Activated CD4-positive, CD25-positive, alpha-beta regulatory T cell (primary cell): ENCODE data around the gene ELOVL3.

ENCODE experiments used
- DNase-seq, 4 experiments: peaks; one replicate each; lab custom pipeline; 2025; lab: John Stamatoyannopoulos, UW

Gene ELOVL3

GRCh38 chr10:102254426-102254825, 28.3 kb downstream of the ELOVL3 start:
- no peak for DNase-seq

GRCh38 chr10:102255404-102255803, 29.3 kb downstream of the ELOVL3 start:
- DNase-seq = no peak

GRCh38 chr10:102261196-102261595, 35.1 kb downstream of the ELOVL3 start:
- DNase-seq = no peak

GRCh38 chr10:102261842-102262241, 35.7 kb downstream of the ELOVL3 start:
- DNase-seq = no peak

- no peak for DNase-seq
Observed at GRCh38 chr10:102262744-102263370, 36.8 kb downstream of the ELOVL3 start.

- no peak for DNase-seq
Observed at GRCh38 chr10:102264371-102264770, 38.3 kb downstream of the ELOVL3 start.

- DNase-seq = no peak
Observed at GRCh38 chr10:102266670-102267069, 40.6 kb downstream of the ELOVL3 start.

- DNase-seq = no peak
Observed at GRCh38 chr10:102267748-102268147, 41.6 kb downstream of the ELOVL3 start.

GRCh38 chr10:102268375-102268888, 42.3 kb downstream of the ELOVL3 start:
- no peak for DNase-seq

GRCh38 chr10:102269017-102269416, 42.9 kb downstream of the ELOVL3 start:
- no peak for DNase-seq

GRCh38 chr10:102274062-102274461, 48.0 kb downstream of the ELOVL3 start:
- no peak for DNase-seq

- DNase-seq = no peak
Observed at GRCh38 chr10:102275343-102275742, 49.2 kb downstream of the ELOVL3 start.

GRCh38 chr10:102279104-102279503, 53.0 kb downstream of the ELOVL3 start:
- no peak for DNase-seq
